OCI-LY7 (cell line): ENCODE results near the gene ZNF292. TPM values are rescaled to one million over a fixed set of nuclear protein-coding genes. Genes with fewer than 3 reads are reported as not detected.

Experiments
- BruUV-seq: library from RNA; stranded (reverse); fragments of 400-500 nt; replicated peaks from 2 replicates; lab custom pipeline; 2021; lab: Mats Ljungman, UMichigan
- CTCF ChIA-PET: fragments of 300-600 bp; sonication (Branson Sonifier 250); formaldehyde crosslinking; loops from one replicate; lab custom pipeline; 2022; ENCODE audit warnings: antibody characterized with exemption; ENCODE audit not compliant: unreplicated experiment; lab: Charles Lee
- POLR2A ChIA-PET: fragments of 300-600 bp; sonication (Branson Sonifier 250); formaldehyde crosslinking; loops from one replicate; lab custom pipeline; 2022; ENCODE audit warnings: antibody characterized with exemption; lab: Charles Lee
- DNase-seq: peaks from one replicate; pipeline ENCODE4 v3.0.0-alpha.2; 2015; ENCODE audit warnings: low spot score
- H2AFZ ChIP-seq: fragments of 200-600 bp; sonication (generic), shearing (Covaris generic); 2 replicates; pipeline ENCODE4 v1.6.1; 2014; ENCODE audit warnings: mild to moderate bottlenecking, antibody characterized with exemption, low read length, moderate library complexity
- H3K27ac ChIP-seq: fragments of 200-600 bp; sonication (generic); 2 replicates; pipeline ENCODE4 v1.5.1; 2014; ENCODE audit warnings: mixed run types, low read depth, mild to moderate bottlenecking, moderate library complexity, low read length, inconsistent platforms; ENCODE audit not compliant: poor library complexity, severe bottlenecking
- H3K36me3 ChIP-seq: fragments of 200-600 bp; sonication (generic); 2 replicates; pipeline ENCODE4 v1.6.1; 2014; ENCODE audit warnings: mild to moderate bottlenecking, antibody characterized with exemption, low read length, moderate library complexity, mixed read lengths; ENCODE audit not compliant: insufficient read depth
- H3K4me1 ChIP-seq: fragments of 200-600 bp; sonication (generic); 2 replicates; pipeline ENCODE4 v1.5.1; 2014; ENCODE audit warnings: mild to moderate bottlenecking, low read length; ENCODE audit not compliant: insufficient read depth, poor library complexity, severe bottlenecking
- H3K4me2 ChIP-seq: fragments of 200-600 bp; sonication (generic); 2 replicates; pipeline ENCODE4 v1.6.1; 2014; ENCODE audit warnings: mild to moderate bottlenecking, low read length
- H3K4me3 ChIP-seq: fragments of 200-600 bp; sonication (generic); 2 replicates; pipeline ENCODE4 v1.5.1; 2014; ENCODE audit warnings: mild to moderate bottlenecking, low read depth, low read length; ENCODE audit not compliant: poor library complexity, severe bottlenecking
- H3K79me2 ChIP-seq: fragments of 200-600 bp; sonication (generic); 2 replicates; pipeline ENCODE4 v1.6.1; 2016; ENCODE audit warnings: low read depth, mild to moderate bottlenecking, low read length, moderate library complexity, mixed read lengths; ENCODE audit not compliant: insufficient read depth
- H3K9me2 ChIP-seq: fragments of 200-600 bp; sonication (generic); 2 replicates; pipeline ENCODE4 v1.6.1; 2016; ENCODE audit warnings: mild to moderate bottlenecking, low read length, mixed read lengths; ENCODE audit not compliant: insufficient read depth
- H3K9me3 ChIP-seq: fragments of 200-600 bp; sonication (generic); 2 replicates; pipeline ENCODE4 v1.6.1; 2014; ENCODE audit warnings: mild to moderate bottlenecking, mixed run types, low read length, mixed read lengths
- H4K20me1 ChIP-seq: fragments of 200-600 bp; sonication (generic); 2 replicates; pipeline ENCODE4 v1.6.1; 2014; ENCODE audit warnings: mild to moderate bottlenecking, antibody characterized with exemption, low read length, moderate library complexity, mixed read lengths; ENCODE audit not compliant: insufficient read depth
- CTCF ChIP-seq: fragments of 200-600 bp; sonication (generic); conservative IDR thresholded peaks from 2 replicates; pipeline ENCODE4 v1.5.1; 2014; ENCODE audit warnings: mild to moderate bottlenecking, antibody characterized with exemption, low read length, moderate library complexity, mixed read lengths
- EZH2phosphoT487 ChIP-seq: fragments of 200-600 bp; sonication (generic); IDR thresholded peaks from 2 replicates; pipeline ENCODE4 v1.6.1; 2018; ENCODE audit warnings: low read depth, borderline replicate concordance, mild to moderate bottlenecking, mixed run types, antibody characterized with exemption, low read length, moderate library complexity, mixed read lengths
- intact Hi-C: fragments of 100-400 bp; cut with micrococcal nuclease; formaldehyde crosslinking; loops from one replicate; pipeline ENCODE4 v1.10.0; 2022; ENCODE audit not compliant: unreplicated experiment
- total RNA-seq, 2 experiments: library from RNA; depleted of rRNA in 1 of 2; stranded (reverse); fragments of >200 nt in 1 of 2; shearing (Covaris generic) in 1 of 2; gene quantifications; 2 replicates each; pipeline ENCODE4 v1.2.3, GENCODE V29; 2014 to 2022

The ZNF292 gene
- total RNA-seq, 2 experiments from 2014 or later = 18.7 to 53.7 TPM

DNA sequence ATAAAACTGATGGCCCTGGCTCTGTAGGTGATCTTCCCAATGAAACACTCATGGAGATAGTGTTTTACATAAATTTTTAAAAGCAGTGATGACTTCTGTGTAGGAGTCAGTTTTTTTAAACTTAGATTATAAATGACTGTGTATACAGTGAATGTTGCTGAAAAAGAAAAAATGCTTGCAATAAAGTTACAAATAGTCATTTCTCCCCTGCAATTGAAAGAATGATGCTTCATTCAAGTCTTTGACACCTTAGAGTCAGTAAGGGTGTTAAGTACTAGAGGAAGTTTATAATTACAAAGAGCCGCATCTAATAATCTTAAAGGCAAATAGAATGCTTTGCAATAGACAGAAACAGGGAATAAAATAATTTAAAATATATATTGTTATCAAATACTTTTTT is 27.6 kb downstream of the ZNF292 start:
- Histone ChIP-seq H3K4me2 (no peak overlapping the region), H3K79me2 (peaks cover 77% of the 10 kb centered on the region; the same call in 1 of the 2 replicates), H3K27ac (no peak overlapping the region), H2AFZ (no peak overlapping the region), H3K36me3 (peaks cover 50% of the 10 kb centered on the region), H4K20me1 (peaks cover 4% of the 10 kb centered on the region; the same call in 1 of the 2 replicates), H3K9me2 (no peaks in the 10 kb centered on the region), H3K4me3 (no peak overlapping the region), H3K9me3 (no peaks in the 10 kb centered on the region), H3K4me1 (no peaks in the 10 kb centered on the region)
- TF ChIP-seq EZH2phosphoT487 (no peak), CTCF (no peak)
- POLR2A ChIA-PET = no interaction called here
- BruUV-seq = no TSS peak
- no peak for DNase-seq
- CTCF ChIA-PET = no interaction called here
- intact Hi-C loops = no loop called here

- no TSS peak for BruUV-seq
- H3K4me3 ChIP-seq = no peak overlapping the region
- no peaks in the 10 kb centered on the region for H3K9me3 ChIP-seq
- no peak overlapping the region for H3K4me2 ChIP-seq
- H3K4me1 ChIP-seq = no peaks in the 10 kb centered on the region
- ChIA-PET CTCF (no interaction called here), POLR2A (interaction anchor here (0.6 to 0.8 kb wide), 3 partner anchors 11 to 1883 kb away, joined by 3 read pairs; no protein-coding TSS in a partner anchor)
- peaks cover 50% of the 10 kb centered on the region for H3K36me3 ChIP-seq
- H3K79me2 ChIP-seq = peaks cover 75% of the 10 kb centered on the region; the same call in 1 of the 2 replicates
- TF ChIP-seq CTCF (no peak), EZH2phosphoT487 (no peak)
- H3K9me2 ChIP-seq = no peaks in the 10 kb centered on the region
- intact Hi-C loops = no loop called here
- H2AFZ ChIP-seq = no peak overlapping the region
- no peak overlapping the region for H3K27ac ChIP-seq
- no peaks in the 10 kb centered on the region for H4K20me1 ChIP-seq
- no peak for DNase-seq
Measured at GRCh38 chr6:87183687-87184086, 28.3 kb downstream of the ZNF292 start.

DNA sequence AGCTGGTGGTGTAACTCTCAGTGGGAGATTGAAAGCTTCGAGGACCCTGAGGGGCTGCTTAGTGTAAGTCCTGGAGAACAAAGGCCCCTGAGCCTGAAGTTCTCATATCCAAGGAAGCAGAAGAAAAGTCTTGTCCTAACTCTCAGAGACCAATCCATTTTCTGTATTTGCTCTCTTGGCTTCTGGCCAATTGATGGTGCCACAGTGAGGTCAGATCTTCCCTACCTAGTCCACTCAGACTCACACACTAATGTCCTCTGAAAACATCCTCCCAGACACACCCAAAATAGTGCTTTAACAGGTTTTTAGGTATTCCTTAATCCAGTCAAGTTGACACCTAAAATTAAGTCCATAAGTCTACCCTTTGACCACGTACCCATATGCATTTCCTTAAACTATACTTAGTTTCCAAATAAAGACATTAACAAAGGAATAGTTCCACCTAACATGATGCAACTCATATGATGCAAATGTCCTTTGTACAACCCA is 29.4 kb downstream of the ZNF292 start:
- H3K4me1 ChIP-seq = no peaks in the 10 kb centered on the region
- no peak for DNase-seq
- H4K20me1 ChIP-seq = 0 out of 2 replicates have a peak, but pooled peaks cover 4% of the 10 kb centered on the region
- POLR2A ChIA-PET = no interaction called here
- H3K9me3 ChIP-seq = no peaks in the 10 kb centered on the region
- H3K79me2 ChIP-seq = peaks cover 70% of the 10 kb centered on the region; the same call in 1 of the 2 replicates
- peaks cover 55% of the 10 kb centered on the region for H3K36me3 ChIP-seq
- no TSS peak for BruUV-seq
- H3K27ac ChIP-seq = no peak overlapping the region
- no peaks in the 10 kb centered on the region for H3K9me2 ChIP-seq
- CTCF ChIA-PET = no interaction called here
- intact Hi-C loops = no loop called here
- no peak overlapping the region for H2AFZ ChIP-seq
- H3K4me3 ChIP-seq = no peak overlapping the region
- H3K4me2 ChIP-seq = no peak overlapping the region
- no peak for TF ChIP-seq CTCF
- TF ChIP-seq EZH2phosphoT487 = no peak
